GM10248 (cell line): ENCODE data around the gene SYPL2.

Source experiments
- CTCF ChIA-PET: fragments of 300-600 bp; sonication (Branson Sonifier 250); formaldehyde crosslinking; extraction: SDS; loops from one replicate; lab custom pipeline; 2021; ENCODE audit warnings: antibody characterized with exemption; lab: Yijun Ruan, JAX
- POLR2A ChIA-PET: fragments of 350-650 bp; sonication (Branson Sonifier 250); formaldehyde crosslinking; extraction: SDS; loops from one replicate; lab custom pipeline; 2020; ENCODE audit warnings: antibody characterized with exemption; lab: Yijun Ruan, JAX
- DNase-seq: peaks from one replicate; pipeline ENCODE4 v3.0.0; 2012; ENCODE audit errors: extremely low spot score
- TF ChIP-seq, protein P1 (sequence below): IDR thresholded peaks from 2 replicates; pipeline ENCODE4 v1.5.1; 2012; ENCODE audit warnings: mild to moderate bottlenecking, low read depth; ENCODE audit errors: extremely low read depth, missing control alignments, control extremely low read depth

The SYPL2 gene

GRCh38 chr1:109514846-109515245 lies 48.5 kb downstream of the SYPL2 start:
- DNase-seq: no peak
- CTCF ChIA-PET: interaction anchor here (1.1 to 43.8 kb wide), 5 partner anchors 10 to 470 kb away, joined by 3 to 1898 read pairs (median 19); partner anchors contain the start of genes AHCYL1, CYB561D1 and GPR61

GRCh38 chr1:109516872-109517271 lies 50.5 kb downstream of the SYPL2 start:
- TF ChIP-seq, protein P1, sequence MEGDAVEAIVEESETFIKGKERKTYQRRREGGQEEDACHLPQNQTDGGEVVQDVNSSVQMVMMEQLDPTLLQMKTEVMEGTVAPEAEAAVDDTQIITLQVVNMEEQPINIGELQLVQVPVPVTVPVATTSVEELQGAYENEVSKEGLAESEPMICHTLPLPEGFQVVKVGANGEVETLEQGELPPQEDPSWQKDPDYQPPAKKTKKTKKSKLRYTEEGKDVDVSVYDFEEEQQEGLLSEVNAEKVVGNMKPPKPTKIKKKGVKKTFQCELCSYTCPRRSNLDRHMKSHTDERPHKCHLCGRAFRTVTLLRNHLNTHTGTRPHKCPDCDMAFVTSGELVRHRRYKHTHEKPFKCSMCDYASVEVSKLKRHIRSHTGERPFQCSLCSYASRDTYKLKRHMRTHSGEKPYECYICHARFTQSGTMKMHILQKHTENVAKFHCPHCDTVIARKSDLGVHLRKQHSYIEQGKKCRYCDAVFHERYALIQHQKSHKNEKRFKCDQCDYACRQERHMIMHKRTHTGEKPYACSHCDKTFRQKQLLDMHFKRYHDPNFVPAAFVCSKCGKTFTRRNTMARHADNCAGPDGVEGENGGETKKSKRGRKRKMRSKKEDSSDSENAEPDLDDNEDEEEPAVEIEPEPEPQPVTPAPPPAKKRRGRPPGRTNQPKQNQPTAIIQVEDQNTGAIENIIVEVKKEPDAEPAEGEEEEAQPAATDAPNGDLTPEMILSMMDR: no peak
- no peak for DNase-seq
- ChIA-PET POLR2A (no interaction called here), CTCF (interaction anchor here (1.5 to 43.8 kb wide), 5 partner anchors 9 to 123 kb away, joined by 4 to 1898 read pairs (median 19); partner anchors contain the start of genes CYB561D1 and GPR61)

More at GRCh38 chr1:109514846-109515245, 48.5 kb downstream of the SYPL2 start:
- POLR2A ChIA-PET: no interaction called here
- TF ChIP-seq, protein P1: no peak

DNA sequence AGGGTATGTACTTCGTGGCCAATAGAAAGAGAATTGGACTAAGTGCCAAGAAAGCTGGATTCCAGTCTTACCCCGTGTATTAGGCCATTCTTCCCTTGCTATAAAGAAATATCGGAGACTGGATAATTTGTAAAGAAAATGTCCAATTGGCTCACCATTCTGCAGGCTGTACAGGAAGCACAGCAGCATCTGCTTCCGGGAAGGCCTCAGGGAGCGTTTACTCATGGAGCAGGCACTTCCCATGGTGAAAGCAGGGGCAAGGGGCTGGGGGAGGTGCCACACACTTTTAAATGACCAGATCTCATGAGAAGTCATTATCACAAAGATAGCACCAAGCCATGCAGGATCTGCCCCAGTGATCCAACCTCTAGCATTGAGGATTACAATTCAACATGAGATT lies 51.0 kb downstream of the SYPL2 start:
- ChIA-PET CTCF (interaction anchor here (19.3 to 43.8 kb wide), 2 partner anchors 17 to 22 kb away, joined by 406 to 1898 read pairs; partner anchors contain the start of genes CYB561D1 and GPR61), POLR2A (no interaction called here)
- TF ChIP-seq, protein P1: no peak
- no peak for DNase-seq

GRCh38 chr1:109521002-109521951 lies 54.9 kb downstream of the SYPL2 start:
- POLR2A ChIA-PET: no interaction called here
- CTCF ChIA-PET: interaction anchor here (0.9 to 43.8 kb wide), 8 partner anchors 11 to 26 kb away, joined by 3 to 1898 read pairs (median 22); partner anchors contain the start of genes AMIGO1, ATXN7L2, CYB561D1 and GPR61
- TF ChIP-seq, protein P1: no peak
- no peak for DNase-seq

- TF ChIP-seq, protein P1: no peak
- ChIA-PET POLR2A (no interaction called here), CTCF (interaction anchor here (1.8 to 26.3 kb wide), 3 partner anchors 10 to 24 kb away, joined by 7 to 1898 read pairs (median 38); partner anchors contain the start of genes AMIGO1, ATXN7L2 and CYB561D1)
- no peak for DNase-seq
These were observed 55.7 kb downstream of the SYPL2 start for GRCh38 chr1:109522026-109522425.

- DNase-seq: no peak
- TF ChIP-seq, protein P1: no peak
- ChIA-PET POLR2A (no interaction called here), CTCF (interaction anchor here (1.0 to 26.3 kb wide), 3 partner anchors 9 to 115 kb away, joined by 3 to 1898 read pairs (median 38); partner anchors contain the start of genes AMIGO1, ATXN7L2 and CYB561D1)
These were observed 57.4 kb downstream of the SYPL2 start for GRCh38 chr1:109523706-109524105.
